Epithelial cell of esophagus (primary cell): ENCODE measurements around the gene OR52L1.
A peak's percentile ranks its signal among the peaks of the same experiment; 100 is the strongest.
"Not testable (repeated sequence)": the region's sequence is repeated elsewhere in the genome, so short reads cannot be mapped to it uniquely, and the experiment has no call there.

ENCODE experiments used
- DNase-seq: peaks from one replicate; pipeline ENCODE4 v3.0.0; 2010; ENCODE audit warnings: low read depth
- H3K4me3 ChIP-seq: 2 replicates; pipeline ENCODE4 v1.5.1; 2011; ENCODE audit warnings: mild to moderate bottlenecking, low read length, control low read depth
- TF ChIP-seq, protein P1 (sequence below): IDR thresholded peaks from 2 replicates; pipeline ENCODE4 v1.5.1; 2011; ENCODE audit warnings: low read depth, mild to moderate bottlenecking, low read length, control low read depth, inconsistent platforms; ENCODE audit not compliant: insufficient read depth; ENCODE audit errors: missing control alignments

Gene OR52L1

GRCh38 chr11:5989203-5989602 is 2.4 kb upstream of the OR52L1 start:
- no peak for DNase-seq
- TF ChIP-seq, protein P1, sequence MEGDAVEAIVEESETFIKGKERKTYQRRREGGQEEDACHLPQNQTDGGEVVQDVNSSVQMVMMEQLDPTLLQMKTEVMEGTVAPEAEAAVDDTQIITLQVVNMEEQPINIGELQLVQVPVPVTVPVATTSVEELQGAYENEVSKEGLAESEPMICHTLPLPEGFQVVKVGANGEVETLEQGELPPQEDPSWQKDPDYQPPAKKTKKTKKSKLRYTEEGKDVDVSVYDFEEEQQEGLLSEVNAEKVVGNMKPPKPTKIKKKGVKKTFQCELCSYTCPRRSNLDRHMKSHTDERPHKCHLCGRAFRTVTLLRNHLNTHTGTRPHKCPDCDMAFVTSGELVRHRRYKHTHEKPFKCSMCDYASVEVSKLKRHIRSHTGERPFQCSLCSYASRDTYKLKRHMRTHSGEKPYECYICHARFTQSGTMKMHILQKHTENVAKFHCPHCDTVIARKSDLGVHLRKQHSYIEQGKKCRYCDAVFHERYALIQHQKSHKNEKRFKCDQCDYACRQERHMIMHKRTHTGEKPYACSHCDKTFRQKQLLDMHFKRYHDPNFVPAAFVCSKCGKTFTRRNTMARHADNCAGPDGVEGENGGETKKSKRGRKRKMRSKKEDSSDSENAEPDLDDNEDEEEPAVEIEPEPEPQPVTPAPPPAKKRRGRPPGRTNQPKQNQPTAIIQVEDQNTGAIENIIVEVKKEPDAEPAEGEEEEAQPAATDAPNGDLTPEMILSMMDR = no peak
- H3K4me3 ChIP-seq = no peak overlapping the region

DNA sequence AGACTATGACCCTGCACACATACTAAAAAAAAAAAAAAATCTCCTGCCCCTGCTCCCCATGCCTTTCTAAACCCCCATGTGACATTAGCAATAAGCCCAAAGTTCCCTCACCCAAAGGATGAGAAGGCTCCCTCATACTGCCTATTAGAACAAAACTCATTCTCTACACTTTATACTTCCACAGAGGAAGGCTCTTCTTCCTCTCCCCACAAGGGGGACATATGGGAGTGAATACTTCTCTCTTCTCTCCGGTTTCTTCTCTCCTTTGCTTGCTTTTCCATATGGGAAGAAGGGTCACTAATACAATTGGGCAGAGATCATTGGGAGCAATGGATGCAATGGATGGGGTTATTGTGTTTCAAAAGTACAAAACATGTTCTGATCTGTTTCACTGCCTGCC is 3.3 kb downstream of the OR52L1 start:
- no peak overlapping the region for H3K4me3 ChIP-seq
- TF ChIP-seq, protein P1 = no peak
- DNase-seq = no peak

- DNase-seq = no peak
- TF ChIP-seq, protein P1 = no peak
- H3K4me3 ChIP-seq = no peak overlapping the region
Measured at GRCh38 chr11:5973530-5973929, 13.3 kb downstream of the OR52L1 start.

GRCh38 chr11:5968394-5968793 is 18.4 kb downstream of the OR52L1 start, which contains the start of gene OR56A5:
Gene OR56A5, minus strand, starts transcription at chr11:5968494. Its CDS starts 0 bp downstream, at chr11:5968494.
- no peak within 1 kb of the TSS for H3K4me3 ChIP-seq
- DNase-seq = no peak
- TF ChIP-seq, protein P1 = no peak

DNA sequence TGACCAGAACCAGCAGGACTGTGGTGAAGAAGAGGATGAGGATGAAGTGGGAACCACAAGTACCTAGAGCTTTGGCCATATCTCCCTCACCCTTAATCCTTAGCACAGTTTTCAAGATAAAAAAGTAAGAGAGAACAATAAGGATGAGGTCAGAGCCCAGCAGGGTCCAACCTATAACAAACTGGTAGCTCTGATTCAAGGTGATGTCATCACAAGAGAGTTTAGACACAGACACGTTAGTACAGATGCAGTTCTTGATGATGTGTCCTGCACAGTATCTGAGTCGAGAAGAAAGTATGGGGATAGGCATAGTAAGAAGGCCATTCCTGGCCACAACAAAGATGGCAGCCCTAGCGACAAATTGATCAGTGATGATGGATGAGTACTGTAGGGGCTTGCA is 19.1 kb downstream of the OR52L1 start:
- H3K4me3 ChIP-seq = no peak overlapping the region
- TF ChIP-seq, protein P1 = no peak
- peak; percentile 51 for DNase-seq

- H3K4me3 ChIP-seq = no peak overlapping the region
- no peak for DNase-seq
- TF ChIP-seq, protein P1 = no peak
Measured at GRCh38 chr11:5966958-5967357, 19.8 kb downstream of the OR52L1 start.

DNA sequence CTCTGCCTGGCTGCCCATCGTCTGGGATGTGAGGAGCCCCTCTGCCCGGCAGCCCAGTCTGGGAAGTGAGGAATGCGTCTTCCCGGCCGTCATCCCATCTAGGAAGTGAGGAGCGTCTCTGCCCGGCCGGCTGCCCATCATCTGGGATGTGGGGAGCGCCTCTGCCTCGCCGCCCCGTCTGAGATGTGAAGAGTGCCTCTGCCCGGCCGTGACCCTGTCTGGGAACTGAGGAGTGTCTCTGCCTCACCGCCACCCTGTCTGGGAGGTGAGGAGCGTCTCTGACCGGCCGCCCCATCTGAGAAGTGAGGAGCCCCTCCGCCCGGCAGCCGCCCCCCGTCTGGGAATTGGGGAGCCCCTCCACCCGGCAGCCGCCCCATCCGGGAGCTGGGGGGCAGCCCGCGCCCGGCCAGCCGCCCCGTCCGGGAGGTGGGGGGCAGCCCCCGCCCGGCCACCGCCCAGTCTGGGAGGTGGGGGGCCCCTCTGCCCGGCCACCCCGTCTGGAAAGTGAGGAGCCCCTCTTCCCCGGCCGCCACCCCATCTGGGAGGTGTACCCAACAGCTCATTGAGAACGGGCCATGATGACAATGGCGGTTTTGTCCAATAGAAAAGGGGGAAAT is 26.0 kb downstream of the OR52L1 start:
- DNase-seq, H3K4me3 ChIP-seq: not testable (repeated sequence)
